Mesothelial cell of epicardium (in vitro differentiated cells): Measurements from ENCODE around the gene QRFP. TPM values are rescaled to one million over a fixed set of nuclear protein-coding genes. Genes with fewer than 3 reads are reported as not detected.

Experiments used
- DNase-seq, 2 experiments: peaks; one replicate each; pipeline ENCODE4 v3.0.0; 2021; ENCODE audit warnings: low spot score in 2 of 2; ENCODE audit not compliant: unreplicated experiment in 2 of 2
- H3K27ac Mint-ChIP-seq: 2 replicates; pipeline ENCODE4 v1.8.0; 2021; ENCODE audit warnings: mixed read lengths
- H3K27me3 Mint-ChIP-seq: 2 replicates; pipeline ENCODE4 v1.8.0; 2021; ENCODE audit warnings: low read depth, mixed read lengths
- H3K36me3 Mint-ChIP-seq: 2 replicates; pipeline ENCODE4 v1.8.0; 2021; ENCODE audit warnings: mixed read lengths
- H3K4me1 Mint-ChIP-seq: 2 replicates; pipeline ENCODE4 v1.8.0; 2021; ENCODE audit warnings: mixed read lengths
- H3K4me3 Mint-ChIP-seq: 2 replicates; pipeline ENCODE4 v1.8.0; 2021; ENCODE audit warnings: mild to moderate bottlenecking, moderate library complexity, mixed read lengths
- H3K9me3 Mint-ChIP-seq: 2 replicates; pipeline ENCODE4 v1.8.0; 2021; ENCODE audit warnings: mixed read lengths
- CTCF ChIP-seq: fragments of 200-600 bp; sonication (generic); IDR thresholded peaks from one replicate; pipeline ENCODE4 v1.5.0; 2021; ENCODE audit warnings: antibody characterized with exemption; ENCODE audit not compliant: unreplicated experiment
- total RNA-seq: library from RNA; stranded (reverse); gene quantifications from 3 replicates; pipeline ENCODE4 v1.2.1, GENCODE V29; 2021

Gene QRFP
- not detected in 3 replicates for total RNA-seq

GRCh38 chr9:130896233-130897014, at the start of gene QRFP:
QRFP (minus strand) TSS chr9:130896812; CDS start chr9:130893838, 2,974 bp downstream.
- no peak for DNase-seq
- Mint-ChIP-seq H3K9me3 (no peaks in the 10 kb centered on the region), H3K4me3 (no peak within 1 kb of the TSS), H3K27ac (no peak within 1 kb of the TSS), H3K27me3 (peaks cover 6% of the 10 kb centered on the region), H3K4me1 (peaks cover 6% of the 10 kb centered on the region), H3K36me3 (peaks cover 1% of the 10 kb centered on the region)
- TF ChIP-seq CTCF = no peak

GRCh38 chr9:130945173-130945572, 48.6 kb upstream of the QRFP start:
- DNase-seq = no peak
- Mint-ChIP-seq H3K4me3 (no peak overlapping the region), H3K9me3 (no peaks in the 10 kb centered on the region), H3K4me1 (peaks cover 5% of the 10 kb centered on the region), H3K27me3 (peaks cover 90% of the 10 kb centered on the region), H3K36me3 (no peaks in the 10 kb centered on the region), H3K27ac (no peak overlapping the region)
- TF ChIP-seq CTCF = no peak

GRCh38 chr9:130944510-130945058, 48.0 kb upstream of the QRFP start:
- Mint-ChIP-seq H3K4me1 (peaks cover 5% of the 10 kb centered on the region), H3K4me3 (no peak overlapping the region), H3K9me3 (no peaks in the 10 kb centered on the region), H3K27ac (no peak overlapping the region), H3K27me3 (peaks cover 88% of the 10 kb centered on the region), H3K36me3 (no peaks in the 10 kb centered on the region)
- no peak for DNase-seq
- TF ChIP-seq CTCF = no peak

- H3K36me3 Mint-ChIP-seq = no peaks in the 10 kb centered on the region
- H3K9me3 Mint-ChIP-seq = no peaks in the 10 kb centered on the region
- no peak overlapping the region for H3K27ac Mint-ChIP-seq
- peaks cover 83% of the 10 kb centered on the region for H3K27me3 Mint-ChIP-seq
- peaks cover 6% of the 10 kb centered on the region for H3K4me1 Mint-ChIP-seq
- H3K4me3 Mint-ChIP-seq = no peak overlapping the region
- DNase-seq = no peak
- no peak for TF ChIP-seq CTCF
Measured at GRCh38 chr9:130943777-130944176, 47.2 kb upstream of the QRFP start.

GRCh38 chr9:130943221-130943620, 46.6 kb upstream of the QRFP start:
- no peaks in the 10 kb centered on the region for H3K9me3 Mint-ChIP-seq
- no peak for TF ChIP-seq CTCF
- H3K27me3 Mint-ChIP-seq = peaks cover 80% of the 10 kb centered on the region
- H3K4me3 Mint-ChIP-seq = no peak overlapping the region
- H3K27ac Mint-ChIP-seq = no peak overlapping the region
- peaks cover 7% of the 10 kb centered on the region for H3K4me1 Mint-ChIP-seq
- no peak for DNase-seq
- no peaks in the 10 kb centered on the region for H3K36me3 Mint-ChIP-seq
